DMS 273 treated with DMSO at 0.1 percent for 48 hours (cell line): ENCODE data around the gene COX17.

Experiments used
- DNase-seq: peaks from one replicate; lab custom pipeline; 2025; lab: John Stamatoyannopoulos, UW

The COX17 gene

GRCh38 chr3:119620899-119621298, 56.3 kb downstream of the COX17 start:
- peak; percentile 74 for DNase-seq
